ENCODE measurements around the gene SDHA.
"Not testable (repeated sequence)": the region's sequence is repeated elsewhere in the genome, so short reads cannot be mapped to it uniquely, and the experiment has no call there.

SDHA gene

DNA sequence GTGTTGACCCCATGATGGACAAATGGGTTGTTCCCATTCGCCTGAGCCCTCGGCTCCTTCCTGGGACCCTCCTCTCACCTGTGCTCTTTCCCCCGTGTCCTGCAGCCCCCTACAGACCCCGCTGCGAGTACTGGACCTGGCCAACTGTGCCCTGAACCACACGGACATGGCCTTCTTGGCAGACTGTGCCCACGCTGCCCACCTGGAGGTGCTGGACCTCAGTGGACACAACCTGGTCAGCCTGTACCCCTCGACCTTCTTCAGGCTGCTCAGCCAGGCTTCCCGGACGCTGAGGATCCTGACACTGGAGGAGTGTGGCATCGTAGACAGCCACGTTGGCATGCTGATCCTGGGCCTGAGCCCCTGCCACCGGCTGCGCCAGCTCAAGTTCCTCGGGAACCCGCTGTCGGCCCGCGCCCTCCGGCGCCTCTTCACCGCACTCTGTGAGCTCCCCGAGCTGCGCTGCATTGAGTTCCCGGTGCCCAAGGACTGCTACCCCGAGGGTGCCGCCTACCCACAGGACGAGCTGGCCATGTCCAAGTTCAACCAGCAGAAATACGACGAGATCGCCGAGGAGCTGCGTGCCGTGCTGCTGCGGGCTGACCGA is 23.4 kb upstream of the SDHA start:
- H3K4me3 ChIP-seq (ENCODE audit: insufficient read depth, low read length, poor library complexity, severe bottlenecking): no peak overlapping the region
- no peaks in the 10 kb centered on the region for H4K20me1 ChIP-seq (ENCODE audit: low read depth, low read length)
- no peak overlapping the region for H2AFZ ChIP-seq (ENCODE audit: low read depth, low read length, severe bottlenecking)
- TF ChIP-seq EZH2phosphoT487 (conservative IDR thresholded peaks at IDR 0.05; ENCODE audit: low read length): no peak
- TF ChIP-seq, protein P1, sequence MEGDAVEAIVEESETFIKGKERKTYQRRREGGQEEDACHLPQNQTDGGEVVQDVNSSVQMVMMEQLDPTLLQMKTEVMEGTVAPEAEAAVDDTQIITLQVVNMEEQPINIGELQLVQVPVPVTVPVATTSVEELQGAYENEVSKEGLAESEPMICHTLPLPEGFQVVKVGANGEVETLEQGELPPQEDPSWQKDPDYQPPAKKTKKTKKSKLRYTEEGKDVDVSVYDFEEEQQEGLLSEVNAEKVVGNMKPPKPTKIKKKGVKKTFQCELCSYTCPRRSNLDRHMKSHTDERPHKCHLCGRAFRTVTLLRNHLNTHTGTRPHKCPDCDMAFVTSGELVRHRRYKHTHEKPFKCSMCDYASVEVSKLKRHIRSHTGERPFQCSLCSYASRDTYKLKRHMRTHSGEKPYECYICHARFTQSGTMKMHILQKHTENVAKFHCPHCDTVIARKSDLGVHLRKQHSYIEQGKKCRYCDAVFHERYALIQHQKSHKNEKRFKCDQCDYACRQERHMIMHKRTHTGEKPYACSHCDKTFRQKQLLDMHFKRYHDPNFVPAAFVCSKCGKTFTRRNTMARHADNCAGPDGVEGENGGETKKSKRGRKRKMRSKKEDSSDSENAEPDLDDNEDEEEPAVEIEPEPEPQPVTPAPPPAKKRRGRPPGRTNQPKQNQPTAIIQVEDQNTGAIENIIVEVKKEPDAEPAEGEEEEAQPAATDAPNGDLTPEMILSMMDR (IDR thresholded peaks at IDR 0.05; ENCODE audit: insufficient read depth, low read length, poor library complexity, severe bottlenecking): no peak
- no peaks in the 10 kb centered on the region for H3K79me2 ChIP-seq (ENCODE audit: insufficient read depth, low read length)
- no peaks in the 10 kb centered on the region for H3F3A ChIP-seq (ENCODE audit: insufficient read depth)
- no peak overlapping the region for H3K27ac ChIP-seq (ENCODE audit: low read depth, low read length)
- no peaks in the 10 kb centered on the region for H3K9me3 ChIP-seq (ENCODE audit: insufficient read depth, low read length)
- no peaks in the 10 kb centered on the region for H3K9me2 ChIP-seq (replicated peaks; ENCODE audit: insufficient read depth, low read length)
- no peaks in the 10 kb centered on the region for H3K27me3 ChIP-seq (ENCODE audit: low read length)
- H3K4me2 ChIP-seq (ENCODE audit: low read depth, low read length, poor library complexity, severe bottlenecking): no peak overlapping the region
- H3K36me3 ChIP-seq (ENCODE audit: low read length): no peaks in the 10 kb centered on the region
- no peak overlapping the region for H3K9ac ChIP-seq (ENCODE audit: low read length)

DNA sequence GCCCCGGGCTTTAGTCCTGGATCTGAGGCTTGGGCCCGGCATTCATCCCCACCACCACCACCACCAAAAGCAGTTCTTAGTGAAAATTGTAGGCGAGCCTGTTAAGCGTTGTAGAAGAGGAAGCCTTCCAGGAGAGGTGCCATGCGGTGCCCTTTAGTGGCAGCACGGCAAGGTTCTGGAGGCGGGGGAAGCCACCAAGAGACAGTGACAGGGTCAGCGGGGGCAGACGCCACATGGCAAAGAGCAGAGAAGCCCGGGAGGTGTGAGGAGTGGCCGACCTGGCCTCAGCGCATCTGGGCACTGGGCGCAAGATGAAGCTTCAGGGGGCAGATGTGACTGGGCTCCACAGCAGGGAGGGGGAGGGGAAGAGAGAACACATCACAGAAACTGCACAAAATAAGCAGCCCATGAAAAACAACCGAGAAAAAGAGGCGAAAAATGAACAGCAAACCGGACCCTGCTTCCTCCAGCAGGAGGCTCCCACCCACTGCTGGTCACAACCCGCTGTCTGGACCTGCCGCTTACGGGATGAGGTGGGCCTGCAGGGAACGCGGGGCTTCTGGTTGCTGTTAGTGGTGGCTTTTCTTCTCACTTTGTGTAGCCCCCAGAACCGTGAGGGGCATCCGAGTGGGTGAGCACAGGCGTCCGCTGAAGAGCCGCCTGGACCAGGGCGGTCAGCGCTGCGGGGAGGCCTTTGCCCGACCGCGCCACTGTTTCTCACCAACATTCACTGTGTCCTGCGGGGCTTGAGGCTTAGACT is 22.5 kb upstream of the SDHA start:
- H3K9ac ChIP-seq (ENCODE audit: low read length): no peak overlapping the region
- H3K79me2 ChIP-seq (ENCODE audit: insufficient read depth, low read length): no peaks in the 10 kb centered on the region
- no peak overlapping the region for H3K4me3 ChIP-seq (ENCODE audit: insufficient read depth, low read length, poor library complexity, severe bottlenecking)
- no peaks in the 10 kb centered on the region for H3K27me3 ChIP-seq (ENCODE audit: low read length)
- no peaks in the 10 kb centered on the region for H3K9me3 ChIP-seq (ENCODE audit: insufficient read depth, low read length)
- H4K20me1 ChIP-seq (ENCODE audit: low read depth, low read length): no peaks in the 10 kb centered on the region
- H3K27ac ChIP-seq (ENCODE audit: low read depth, low read length): no peak overlapping the region
- no peak overlapping the region for H3K4me2 ChIP-seq (ENCODE audit: low read depth, low read length, poor library complexity, severe bottlenecking)
- no peak overlapping the region for H2AFZ ChIP-seq (ENCODE audit: low read depth, low read length, severe bottlenecking)
- TF ChIP-seq, protein P1 (IDR thresholded peaks at IDR 0.05; ENCODE audit: insufficient read depth, low read length, poor library complexity, severe bottlenecking): no peak
- TF ChIP-seq EZH2phosphoT487 (conservative IDR thresholded peaks at IDR 0.05; ENCODE audit: low read length): no peak
- no peaks in the 10 kb centered on the region for H3K36me3 ChIP-seq (ENCODE audit: low read length)
- H3K9me2 ChIP-seq (replicated peaks; ENCODE audit: insufficient read depth, low read length): no peaks in the 10 kb centered on the region
- no peaks in the 10 kb centered on the region for H3F3A ChIP-seq (ENCODE audit: insufficient read depth)

DNA sequence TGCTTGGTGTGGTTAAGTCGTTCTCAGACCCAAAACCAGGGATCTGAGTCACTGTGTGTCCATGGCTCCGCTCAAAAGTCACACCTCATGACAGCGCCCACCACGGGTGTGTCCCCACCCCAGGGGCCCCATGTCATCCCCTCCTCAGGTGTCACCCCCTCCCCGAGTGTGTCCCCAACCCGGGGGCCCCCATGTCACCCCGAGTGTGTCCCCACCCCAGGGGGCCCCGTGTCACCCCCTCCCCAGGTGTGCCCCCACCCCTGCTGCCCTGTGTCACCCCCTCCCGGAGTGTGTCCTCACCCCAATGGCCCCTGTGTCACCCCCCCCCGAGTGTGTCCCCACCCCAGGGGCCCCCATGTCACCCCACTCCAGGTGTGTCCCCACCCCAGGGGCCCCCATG is 21.8 kb upstream of the SDHA start:
- Histone ChIP-seq H3K36me3 (ENCODE audit: low read length) (no peaks in the 10 kb centered on the region), H3K9me2 (replicated peaks; ENCODE audit: insufficient read depth, low read length) (no peaks in the 10 kb centered on the region), H3K4me3 (ENCODE audit: insufficient read depth, low read length, poor library complexity, severe bottlenecking) (no peak overlapping the region), H4K20me1 (ENCODE audit: low read depth, low read length) (no peaks in the 10 kb centered on the region), H3K9me3 (ENCODE audit: insufficient read depth, low read length) (no peaks in the 10 kb centered on the region), H3K79me2 (ENCODE audit: insufficient read depth, low read length) (no peaks in the 10 kb centered on the region), H3K27ac (ENCODE audit: low read depth, low read length) (no peak overlapping the region), H3K9ac (ENCODE audit: low read length) (no peak overlapping the region), H3K4me2 (ENCODE audit: low read depth, low read length, poor library complexity, severe bottlenecking) (no peak overlapping the region), H3K27me3 (ENCODE audit: low read length) (no peaks in the 10 kb centered on the region), H2AFZ (ENCODE audit: low read depth, low read length, severe bottlenecking) (no peak overlapping the region), H3F3A (ENCODE audit: insufficient read depth) (no peaks in the 10 kb centered on the region)
- TF ChIP-seq EZH2phosphoT487 (conservative IDR thresholded peaks at IDR 0.05; ENCODE audit: low read length): no peak
- TF ChIP-seq, protein P1 (IDR thresholded peaks at IDR 0.05; ENCODE audit: insufficient read depth, low read length, poor library complexity, severe bottlenecking): no peak

DNA sequence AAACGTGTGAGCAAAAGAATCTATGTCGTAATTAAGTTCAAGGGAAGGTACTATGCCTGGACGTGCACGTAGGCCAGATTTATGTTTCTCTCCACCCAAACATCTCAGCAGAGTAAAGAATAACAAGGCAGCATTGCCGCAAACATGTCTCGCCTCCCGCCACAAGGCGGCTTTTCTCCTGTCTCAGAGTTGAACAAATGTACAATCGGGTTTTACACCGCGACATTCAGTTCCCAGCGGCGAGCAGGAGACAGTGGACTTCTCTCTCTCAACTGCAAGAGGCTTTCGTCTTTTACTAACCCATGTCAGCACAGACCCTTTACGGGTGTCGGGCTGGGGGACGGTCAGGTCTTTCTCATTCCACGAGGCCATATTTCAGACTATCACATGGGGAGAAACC is 21.1 kb upstream of the SDHA start:
- not testable (repeated sequence) for H3K27ac ChIP-seq (ENCODE audit: low read depth, low read length); H3K9ac ChIP-seq (ENCODE audit: low read length); H3K79me2 ChIP-seq (ENCODE audit: insufficient read depth, low read length); H3K9me2 ChIP-seq (replicated peaks; ENCODE audit: insufficient read depth, low read length); H3K4me2 ChIP-seq (ENCODE audit: low read depth, low read length, poor library complexity, severe bottlenecking); H3K9me3 ChIP-seq (ENCODE audit: insufficient read depth, low read length); H4K20me1 ChIP-seq (ENCODE audit: low read depth, low read length); H3K4me3 ChIP-seq (ENCODE audit: insufficient read depth, low read length, poor library complexity, severe bottlenecking); H3K27me3 ChIP-seq (ENCODE audit: low read length); H3K36me3 ChIP-seq (ENCODE audit: low read length); H2AFZ ChIP-seq (ENCODE audit: low read depth, low read length, severe bottlenecking); H3F3A ChIP-seq (ENCODE audit: insufficient read depth)

All from SU-DHL-6 (cell line).